ENCODE measurements around the gene TRAPPC13.
A peak's percentile ranks its signal among the peaks of the same experiment; 100 is the strongest.
"Not testable (repeated sequence)": the region's sequence is repeated elsewhere in the genome, so short reads cannot be mapped to it uniquely, and the experiment has no call there.

The TRAPPC13 gene

DNA sequence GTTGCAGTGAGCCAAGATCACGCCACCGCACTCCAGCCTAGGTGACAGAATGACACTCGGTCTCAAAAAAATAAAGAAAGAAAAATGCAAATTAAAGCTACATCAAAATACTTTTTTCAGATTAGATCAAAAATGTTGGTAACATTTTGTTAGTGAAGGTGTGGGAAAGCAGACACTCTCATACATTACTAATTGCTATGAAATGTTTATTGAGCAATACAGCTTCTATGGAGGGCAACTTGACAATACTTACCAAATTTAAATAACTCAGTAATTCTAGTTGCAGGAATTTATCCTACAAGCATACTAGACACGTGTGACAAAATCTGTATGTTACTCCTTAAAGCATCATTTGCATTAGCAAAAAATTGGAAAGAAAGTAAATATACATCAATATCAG, 4.8 kb upstream of the TRAPPC13 start:
- DNase-seq (ENCODE audit: low spot score): no peak
- TF ChIP-seq, protein P1, sequence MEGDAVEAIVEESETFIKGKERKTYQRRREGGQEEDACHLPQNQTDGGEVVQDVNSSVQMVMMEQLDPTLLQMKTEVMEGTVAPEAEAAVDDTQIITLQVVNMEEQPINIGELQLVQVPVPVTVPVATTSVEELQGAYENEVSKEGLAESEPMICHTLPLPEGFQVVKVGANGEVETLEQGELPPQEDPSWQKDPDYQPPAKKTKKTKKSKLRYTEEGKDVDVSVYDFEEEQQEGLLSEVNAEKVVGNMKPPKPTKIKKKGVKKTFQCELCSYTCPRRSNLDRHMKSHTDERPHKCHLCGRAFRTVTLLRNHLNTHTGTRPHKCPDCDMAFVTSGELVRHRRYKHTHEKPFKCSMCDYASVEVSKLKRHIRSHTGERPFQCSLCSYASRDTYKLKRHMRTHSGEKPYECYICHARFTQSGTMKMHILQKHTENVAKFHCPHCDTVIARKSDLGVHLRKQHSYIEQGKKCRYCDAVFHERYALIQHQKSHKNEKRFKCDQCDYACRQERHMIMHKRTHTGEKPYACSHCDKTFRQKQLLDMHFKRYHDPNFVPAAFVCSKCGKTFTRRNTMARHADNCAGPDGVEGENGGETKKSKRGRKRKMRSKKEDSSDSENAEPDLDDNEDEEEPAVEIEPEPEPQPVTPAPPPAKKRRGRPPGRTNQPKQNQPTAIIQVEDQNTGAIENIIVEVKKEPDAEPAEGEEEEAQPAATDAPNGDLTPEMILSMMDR (IDR thresholded peaks at IDR 0.05; ENCODE audit: borderline replicate concordance, control extremely low read depth, extremely low read depth, insufficient read depth, missing control alignments): no peak
- in situ Hi-C loops (cut with MboI; ENCODE audit: low sequenced_read_pairs, unreplicated experiment): no loop called here

DNA sequence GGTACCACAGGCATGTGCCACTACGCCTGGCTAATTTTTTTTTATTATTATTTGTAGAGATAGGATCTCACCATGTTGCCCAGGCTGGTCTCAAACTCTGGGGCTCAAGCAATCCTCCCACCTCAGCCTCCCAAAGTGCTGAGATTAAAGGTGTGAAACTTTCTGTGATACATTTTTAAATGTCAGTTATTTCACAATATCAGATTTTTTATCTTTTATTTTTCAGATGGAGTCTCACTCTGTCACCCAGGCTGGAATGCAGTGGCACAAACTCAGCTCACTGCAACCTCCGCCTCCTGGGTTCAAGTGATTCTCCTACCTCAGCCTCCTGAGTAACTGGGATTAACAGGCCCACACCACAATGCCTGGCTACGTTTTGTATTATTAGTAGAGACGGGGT, 2.9 kb upstream of the TRAPPC13 start:
- DNase-seq (ENCODE audit: low spot score); in situ Hi-C loops (cut with MboI; ENCODE audit: low sequenced_read_pairs, unreplicated experiment): not testable (repeated sequence)

DNA sequence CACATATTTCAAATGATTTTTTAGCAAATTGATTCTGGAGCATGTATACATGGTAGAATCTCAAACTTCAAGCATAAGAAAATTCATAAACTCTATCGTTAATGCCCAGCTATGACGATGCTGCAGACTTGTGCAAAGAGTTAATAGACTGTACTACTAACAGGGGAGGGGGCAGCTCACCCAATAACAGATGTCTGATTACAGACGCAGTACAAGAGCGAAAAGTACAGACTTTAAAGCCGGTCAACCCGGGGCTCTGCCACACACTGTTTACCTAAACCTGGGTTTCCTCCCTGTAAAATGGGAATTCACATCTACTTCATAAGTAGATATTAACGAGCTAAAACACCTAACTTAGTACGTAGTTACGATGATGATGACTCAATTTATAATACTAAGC, 1.3 kb upstream of the TRAPPC13 start:
- DNase-seq (ENCODE audit: low spot score): no peak
- TF ChIP-seq, protein P1 (IDR thresholded peaks at IDR 0.05; ENCODE audit: borderline replicate concordance, control extremely low read depth, extremely low read depth, insufficient read depth, missing control alignments): no peak

DNA sequence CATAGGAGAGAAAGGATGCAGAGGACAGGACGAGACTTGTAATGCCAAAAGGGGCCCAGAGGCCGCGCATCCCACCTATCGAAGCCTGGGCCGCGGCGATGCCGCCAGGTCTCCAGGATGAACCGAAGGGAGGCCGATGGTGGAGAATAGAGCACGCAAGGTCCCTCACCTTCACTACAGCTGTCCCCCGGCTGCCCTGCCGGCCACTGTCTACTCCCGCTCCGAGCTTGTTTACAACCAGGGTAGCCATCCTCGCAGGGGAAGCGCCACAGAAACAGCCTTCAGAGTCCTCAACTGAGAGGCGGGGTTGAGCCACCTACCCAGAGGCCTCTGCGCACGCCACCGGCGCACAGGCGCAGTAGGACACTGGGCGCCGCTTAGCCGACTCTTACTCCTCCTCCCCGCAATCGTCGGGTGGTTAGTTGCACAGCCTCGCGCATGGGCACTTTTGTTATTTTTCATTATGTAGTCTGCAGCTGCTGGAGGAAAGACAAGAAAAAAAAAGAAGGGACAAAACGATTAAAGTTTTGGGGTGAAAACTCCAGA, 729 bp upstream of the TRAPPC13 start, which contains the start of gene TRIM23:
Gene TRIM23 (minus strand): TSS at position 309 of the 546 bp plus-strand sequence. CDS start 59 bp downstream, at position 250.
- in situ Hi-C loops (cut with MboI; ENCODE audit: low sequenced_read_pairs, unreplicated experiment): no loop called here
- DNase-seq (ENCODE audit: low spot score): peak; percentile 87
- TF ChIP-seq, protein P1 (IDR thresholded peaks at IDR 0.05; ENCODE audit: borderline replicate concordance, control extremely low read depth, extremely low read depth, insufficient read depth, missing control alignments): no peak

More for the DNA sequence above, 1.3 kb upstream of the TRAPPC13 start:
- in situ Hi-C loops (cut with MboI; ENCODE audit: low sequenced_read_pairs, unreplicated experiment): no loop called here

DNA sequence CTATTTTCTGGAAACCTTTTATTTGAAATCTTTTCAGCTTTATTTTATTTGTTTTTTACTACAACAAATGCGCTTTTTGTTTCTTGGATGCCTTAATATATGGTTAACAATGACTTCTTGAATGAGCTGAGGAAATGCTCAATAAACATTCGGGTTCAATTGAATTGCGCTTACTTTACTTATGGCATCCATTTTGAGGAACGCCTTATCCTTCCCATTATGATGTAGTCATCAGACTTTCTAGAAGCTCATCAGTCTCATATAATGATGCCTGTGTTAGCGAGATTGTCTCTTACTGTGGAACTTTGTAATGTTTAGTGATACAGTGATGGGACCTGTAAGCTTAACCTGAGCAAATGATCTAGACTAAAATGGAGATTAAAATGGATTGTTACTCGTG, 916 bp downstream of the TRAPPC13 start:
- TF ChIP-seq, protein P1 (IDR thresholded peaks at IDR 0.05; ENCODE audit: borderline replicate concordance, control extremely low read depth, extremely low read depth, insufficient read depth, missing control alignments): no peak
- DNase-seq (ENCODE audit: low spot score): no peak
- in situ Hi-C loops (cut with MboI; ENCODE audit: low sequenced_read_pairs, unreplicated experiment): no loop called here

DNA sequence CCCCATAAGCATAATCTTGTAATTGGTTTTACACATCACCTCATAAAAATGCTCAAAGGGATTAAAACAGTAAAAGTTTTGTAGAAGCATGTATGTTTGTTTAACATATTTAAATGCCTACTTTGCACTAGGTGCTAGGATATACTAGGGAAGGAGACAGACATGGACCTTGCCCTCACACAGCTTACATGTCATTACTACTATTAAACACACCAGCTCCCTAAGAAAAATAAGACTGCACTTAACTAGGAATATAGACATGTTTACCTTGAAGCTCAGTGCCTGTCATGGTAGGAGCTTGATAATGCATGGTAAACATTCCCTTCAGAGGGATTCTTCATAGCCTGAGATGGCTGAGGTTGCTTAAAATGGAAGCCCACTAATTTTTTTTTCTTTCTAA, 6.2 kb downstream of the TRAPPC13 start:
- no peak for DNase-seq (ENCODE audit: low spot score)
- in situ Hi-C loops (cut with MboI; ENCODE audit: low sequenced_read_pairs, unreplicated experiment): no loop called here
- TF ChIP-seq, protein P1 (IDR thresholded peaks at IDR 0.05; ENCODE audit: borderline replicate concordance, control extremely low read depth, extremely low read depth, insufficient read depth, missing control alignments): no peak

DNA sequence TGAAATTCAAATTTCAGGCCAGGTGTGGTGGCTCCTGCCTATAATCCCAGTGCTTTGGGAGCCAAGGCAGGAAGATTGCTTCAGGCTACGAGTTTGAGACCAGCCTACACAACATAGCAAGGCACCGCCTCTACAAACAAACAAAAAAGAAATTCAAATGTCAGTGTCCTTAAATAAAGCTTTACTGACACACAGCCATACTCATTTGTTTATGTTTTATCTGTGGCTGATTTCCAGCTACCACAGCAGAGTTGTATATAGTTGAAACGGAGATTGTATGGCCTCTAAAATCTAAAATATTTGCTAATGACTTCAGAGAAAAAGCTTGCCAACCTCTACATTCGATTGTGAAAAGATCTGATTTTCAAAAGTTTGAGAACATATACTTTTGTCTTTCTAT, 15.4 kb downstream of the TRAPPC13 start:
- TF ChIP-seq, protein P1 (IDR thresholded peaks at IDR 0.05; ENCODE audit: borderline replicate concordance, control extremely low read depth, extremely low read depth, insufficient read depth, missing control alignments): no peak
- DNase-seq (ENCODE audit: low spot score): no peak
- in situ Hi-C loops (cut with MboI; ENCODE audit: low sequenced_read_pairs, unreplicated experiment): no loop called here
